Effector memory CD4-positive, alpha-beta T cell (primary cell): Measurements from ENCODE around the gene TTC1.
"Not testable (repeated sequence)": the region's sequence is repeated elsewhere in the genome, so short reads cannot be mapped to it uniquely, and the experiment has no call there.

Source experiments
- DNase-seq, 3 donors: peaks; one replicate each; pipeline ENCODE4 v3.0.0-alpha.2; 2020
- H3K27ac ChIP-seq: 2 replicates; pipeline ENCODE4 v1.7.0; 2013; ENCODE audit warnings: mild to moderate bottlenecking, low read length, moderate library complexity; ENCODE audit not compliant: insufficient read depth, poor library complexity, severe bottlenecking
- H3K27me3 ChIP-seq: replicated peaks from 2 replicates; pipeline ENCODE4 v1.7.0; 2013; ENCODE audit warnings: mild to moderate bottlenecking, low read length; ENCODE audit not compliant: insufficient read depth, control insufficient read depth, poor library complexity, severe bottlenecking
- H3K36me3 ChIP-seq: 2 replicates; pipeline ENCODE4 v1.7.0; 2013; ENCODE audit warnings: mild to moderate bottlenecking, low read length, moderate library complexity; ENCODE audit not compliant: control insufficient read depth, insufficient read depth
- H3K4me1 ChIP-seq: 2 replicates; pipeline ENCODE4 v1.7.0; 2013; ENCODE audit warnings: low read length, mild to moderate bottlenecking; ENCODE audit not compliant: control insufficient read depth, insufficient read depth, poor library complexity, severe bottlenecking
- H3K4me3 ChIP-seq: 2 replicates; pipeline ENCODE4 v1.7.0; 2013; ENCODE audit warnings: low read length, low read depth, mild to moderate bottlenecking; ENCODE audit not compliant: insufficient read depth, poor library complexity, severe bottlenecking
- H3K9me3 ChIP-seq: 2 replicates; pipeline ENCODE4 v1.7.0; 2013; ENCODE audit warnings: mild to moderate bottlenecking, low read length, moderate library complexity; ENCODE audit not compliant: control insufficient read depth

TTC1 gene

DNA sequence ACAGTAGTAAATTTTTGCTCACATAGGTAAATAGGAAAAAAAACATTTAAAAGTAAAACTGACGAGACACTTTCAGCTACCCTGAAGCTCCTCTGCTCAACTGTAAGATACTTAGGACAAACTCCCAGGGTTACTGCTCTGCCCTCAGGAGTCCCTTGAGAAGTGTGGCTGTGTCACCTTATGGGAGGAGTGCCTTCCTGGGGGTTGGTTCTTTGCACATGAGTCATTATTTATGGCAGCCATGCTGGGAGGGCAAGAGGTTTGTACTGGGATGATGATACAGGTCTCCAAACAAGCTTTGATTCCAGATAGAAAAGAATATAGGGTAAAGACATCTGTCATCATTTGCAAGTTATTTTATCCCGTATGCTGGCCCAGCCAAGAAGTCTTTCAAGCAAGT is 45.9 kb downstream of the TTC1 start:
- H3K4me1 ChIP-seq: no peaks in the 10 kb centered on the region
- DNase-seq: no peak
- H3K36me3 ChIP-seq: peaks cover 59% of the 10 kb centered on the region
- H3K27ac ChIP-seq: no peak overlapping the region
- no peaks in the 10 kb centered on the region for H3K27me3 ChIP-seq
- no peaks in the 10 kb centered on the region for H3K9me3 ChIP-seq
- H3K4me3 ChIP-seq: no peak overlapping the region

DNA sequence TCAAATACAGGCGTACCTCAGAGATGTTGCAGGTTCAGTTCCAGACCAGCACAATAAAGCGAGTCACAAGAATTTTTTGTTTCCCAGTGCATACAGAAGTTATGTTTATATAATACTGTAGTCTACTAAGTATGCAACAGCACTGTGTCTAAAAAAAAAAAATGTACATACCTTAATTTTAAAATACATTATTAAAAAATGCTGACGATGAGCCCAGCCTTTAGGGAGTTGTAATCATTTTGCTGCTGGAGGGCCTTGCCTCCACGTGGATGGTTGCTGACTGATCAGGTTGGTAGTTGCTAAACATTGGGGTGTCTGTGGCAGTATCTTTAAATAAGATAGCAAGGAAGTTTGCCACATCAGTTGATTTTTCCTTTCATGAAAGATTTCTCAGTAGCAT is 48.3 kb downstream of the TTC1 start:
- Histone ChIP-seq H3K36me3 (peaks cover 50% of the 10 kb centered on the region), H3K27ac (no peak overlapping the region)
- no peak for DNase-seq

DNA sequence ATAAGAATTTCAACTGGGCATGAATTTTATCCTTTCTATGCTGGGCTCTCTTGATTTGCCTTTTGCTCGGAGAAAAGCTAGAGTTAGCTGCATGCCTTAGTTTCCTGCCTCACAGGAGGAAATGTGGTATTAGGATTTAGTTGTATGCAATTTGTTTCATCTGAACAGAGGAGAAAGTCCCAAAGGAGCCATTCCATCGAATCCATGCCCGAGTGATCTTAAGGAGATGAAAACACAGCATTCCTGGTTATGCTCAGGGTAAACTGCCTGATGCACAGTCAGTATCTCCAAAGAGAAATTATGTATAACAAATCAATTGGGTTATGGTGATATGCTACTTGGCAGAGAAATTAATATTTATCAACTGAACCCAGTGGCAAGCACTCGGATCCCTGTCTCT is 51.1 kb downstream of the TTC1 start:
- H3K9me3 ChIP-seq: no peaks in the 10 kb centered on the region
- H3K27me3 ChIP-seq: no peaks in the 10 kb centered on the region
- H3K4me3 ChIP-seq: no peak overlapping the region
- H3K27ac ChIP-seq: no peak overlapping the region
- H3K4me1 ChIP-seq: no peaks in the 10 kb centered on the region
- H3K36me3 ChIP-seq: peaks cover 37% of the 10 kb centered on the region
- DNase-seq: no peak

More for the DNA sequence above, 48.3 kb downstream of the TTC1 start:
- no peaks in the 10 kb centered on the region for H3K4me1 ChIP-seq
- H3K27me3 ChIP-seq: no peaks in the 10 kb centered on the region
- no peak overlapping the region for H3K4me3 ChIP-seq
- no peaks in the 10 kb centered on the region for H3K9me3 ChIP-seq

DNA sequence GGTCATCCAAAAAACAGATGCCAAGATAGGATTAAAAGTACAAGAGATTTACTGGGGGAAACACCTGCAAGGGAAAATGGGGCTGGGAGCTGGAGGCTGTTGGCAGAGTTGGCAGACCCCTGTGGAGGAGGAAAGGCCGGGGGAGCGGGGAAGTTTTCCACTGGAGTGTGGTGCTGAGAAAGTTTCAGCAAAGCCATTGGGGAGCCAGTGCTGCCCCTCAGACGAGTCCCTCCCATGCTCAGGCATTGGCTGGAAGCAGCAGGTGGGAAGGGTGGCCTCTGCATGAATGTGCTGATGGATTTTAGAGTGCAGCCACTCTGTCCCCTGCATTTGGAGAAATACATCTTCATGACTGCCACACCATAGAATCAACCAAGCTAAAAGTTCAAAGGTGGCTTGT is 52.8 kb downstream of the TTC1 start:
- DNase-seq: no peak
- no peaks in the 10 kb centered on the region for H3K9me3 ChIP-seq
- H3K4me1 ChIP-seq: no peaks in the 10 kb centered on the region
- H3K36me3 ChIP-seq: peaks cover 30% of the 10 kb centered on the region
- no peaks in the 10 kb centered on the region for H3K27me3 ChIP-seq
- H3K4me3 ChIP-seq: no peak overlapping the region
- no peak overlapping the region for H3K27ac ChIP-seq

DNA sequence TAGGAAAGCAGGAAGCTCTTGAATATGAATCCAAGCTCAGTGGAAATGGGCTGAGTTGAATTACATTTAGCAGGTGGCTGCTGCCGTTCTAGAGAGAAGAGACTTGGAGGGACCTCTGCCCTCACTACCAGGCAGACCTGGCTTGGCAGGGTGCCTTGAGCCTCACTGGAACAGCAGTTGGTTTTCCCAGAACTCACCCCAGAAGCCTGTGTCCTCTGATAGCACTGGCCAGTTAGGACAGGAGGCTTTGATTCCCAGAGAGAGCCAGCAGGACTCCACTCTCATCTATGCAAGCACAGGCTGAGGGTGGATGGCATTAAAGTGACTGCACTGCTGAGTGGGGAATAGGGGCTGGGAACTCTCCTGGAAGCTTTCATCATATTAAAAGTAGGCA is 55.5 kb downstream of the TTC1 start:
- no peak for DNase-seq
- Histone ChIP-seq H3K4me1 (no peaks in the 10 kb centered on the region), H3K36me3 (peaks cover 26% of the 10 kb centered on the region), H3K9me3 (no peaks in the 10 kb centered on the region), H3K27ac (no peak overlapping the region), H3K4me3 (no peak overlapping the region), H3K27me3 (no peaks in the 10 kb centered on the region)

DNA sequence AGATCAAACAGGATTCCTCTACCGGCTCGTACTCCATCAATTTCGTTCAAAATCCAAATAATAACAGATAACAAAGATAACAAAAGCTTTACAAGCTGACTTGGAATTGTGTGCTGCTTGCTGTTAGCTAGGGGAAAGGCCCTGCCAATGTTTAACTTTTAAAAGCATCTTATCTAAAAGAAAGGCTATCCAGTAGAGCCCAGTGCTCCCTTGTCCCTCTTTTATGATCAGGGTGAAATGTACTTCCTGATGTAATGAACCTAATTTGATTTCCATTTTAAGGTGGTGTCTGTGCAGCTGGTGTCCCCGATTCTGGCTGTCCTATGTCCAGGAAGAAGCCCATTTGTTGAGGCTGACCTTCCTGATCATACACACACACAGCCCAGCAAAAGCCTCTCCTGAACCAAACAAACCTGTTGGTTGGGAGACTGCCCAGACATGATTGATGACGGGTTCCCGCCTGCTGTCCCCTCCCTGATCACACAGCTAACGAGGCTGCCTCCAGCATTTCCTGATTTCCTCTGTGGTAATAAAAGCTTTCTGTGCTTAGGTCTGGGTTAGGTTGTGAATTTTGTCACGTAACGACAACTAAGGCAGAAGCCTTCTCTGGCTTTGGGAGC is 56.2 kb downstream of the TTC1 start:
- Histone ChIP-seq H3K27me3 (no peaks in the 10 kb centered on the region), H3K9me3 (no peaks in the 10 kb centered on the region), H3K36me3 (peaks cover 26% of the 10 kb centered on the region), H3K4me3 (no peak overlapping the region), H3K27ac (no peak overlapping the region), H3K4me1 (no peaks in the 10 kb centered on the region)
- DNase-seq: no peak

DNA sequence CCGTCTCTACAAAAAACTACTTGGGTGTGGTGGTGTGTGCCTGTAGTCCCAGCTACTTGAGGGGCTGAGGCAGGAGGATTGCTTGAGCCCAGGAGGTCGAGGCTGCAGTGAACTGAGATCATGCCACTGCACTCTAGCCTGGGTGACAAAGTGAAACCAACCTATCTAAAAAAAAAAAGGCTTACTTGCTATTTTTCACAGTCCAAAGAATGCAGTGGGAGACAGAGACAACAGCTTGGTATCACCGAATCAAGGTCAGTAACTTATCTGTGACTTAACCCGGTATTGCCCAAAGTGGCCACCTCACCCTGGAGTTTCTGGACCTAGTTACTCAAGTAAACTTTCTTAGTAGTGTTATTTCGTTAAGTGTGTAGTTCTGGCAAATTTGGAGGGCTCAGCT is 60.2 kb downstream of the TTC1 start:
- not testable (repeated sequence) for H3K4me1 ChIP-seq, H3K9me3 ChIP-seq, H3K27ac ChIP-seq, DNase-seq, H3K4me3 ChIP-seq, H3K27me3 ChIP-seq
- H3K36me3 ChIP-seq: peaks cover 14% of the 10 kb centered on the region

DNA sequence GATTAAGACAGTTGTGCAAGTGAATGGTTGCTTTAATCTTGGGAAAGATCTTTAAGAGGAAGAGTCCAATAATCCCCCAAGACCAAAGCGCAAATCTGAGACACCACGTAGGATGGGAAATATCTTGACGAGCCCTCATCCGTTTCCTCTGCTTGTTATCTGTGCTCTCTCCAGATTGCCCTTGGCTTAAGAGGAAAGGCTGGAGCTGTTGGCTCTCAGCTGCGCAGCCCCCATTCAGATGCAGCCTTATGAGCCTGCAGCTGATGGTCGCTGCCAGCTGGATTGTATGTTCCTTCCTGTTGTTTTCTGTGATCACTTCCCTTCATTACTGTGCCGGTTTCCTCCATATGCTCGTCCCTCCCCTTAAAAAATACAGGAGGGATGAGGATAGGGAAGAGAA is 62.6 kb downstream of the TTC1 start:
- Histone ChIP-seq H3K4me1 (no peaks in the 10 kb centered on the region), H3K27ac (no peak overlapping the region), H3K36me3 (no peaks in the 10 kb centered on the region), H3K9me3 (no peaks in the 10 kb centered on the region), H3K4me3 (no peak overlapping the region), H3K27me3 (no peaks in the 10 kb centered on the region)
- no peak for DNase-seq

DNA sequence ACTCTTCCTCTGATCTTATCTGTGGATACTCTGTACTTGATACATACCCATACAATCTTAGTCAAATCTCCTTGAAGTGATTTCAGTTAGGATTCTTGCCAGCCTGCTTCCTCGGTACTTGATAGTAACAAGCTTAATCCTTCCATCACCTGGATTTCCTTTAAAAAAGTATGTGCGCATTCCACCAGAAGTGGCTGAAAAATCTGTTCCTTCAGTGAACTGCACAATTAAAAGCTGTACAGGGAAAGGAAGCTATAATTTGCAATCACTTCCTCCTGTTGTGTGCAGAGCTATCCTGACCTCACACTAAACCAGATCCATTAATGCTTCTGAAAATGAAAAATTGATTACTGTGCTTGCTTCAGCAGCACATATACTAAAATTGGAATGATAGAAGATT is 63.0 kb downstream of the TTC1 start:
- H3K9me3 ChIP-seq: no peaks in the 10 kb centered on the region
- H3K4me3 ChIP-seq: no peak overlapping the region
- H3K36me3 ChIP-seq: no peaks in the 10 kb centered on the region
- no peaks in the 10 kb centered on the region for H3K4me1 ChIP-seq
- H3K27me3 ChIP-seq: no peaks in the 10 kb centered on the region
- no peak for DNase-seq
- H3K27ac ChIP-seq: no peak overlapping the region

DNA sequence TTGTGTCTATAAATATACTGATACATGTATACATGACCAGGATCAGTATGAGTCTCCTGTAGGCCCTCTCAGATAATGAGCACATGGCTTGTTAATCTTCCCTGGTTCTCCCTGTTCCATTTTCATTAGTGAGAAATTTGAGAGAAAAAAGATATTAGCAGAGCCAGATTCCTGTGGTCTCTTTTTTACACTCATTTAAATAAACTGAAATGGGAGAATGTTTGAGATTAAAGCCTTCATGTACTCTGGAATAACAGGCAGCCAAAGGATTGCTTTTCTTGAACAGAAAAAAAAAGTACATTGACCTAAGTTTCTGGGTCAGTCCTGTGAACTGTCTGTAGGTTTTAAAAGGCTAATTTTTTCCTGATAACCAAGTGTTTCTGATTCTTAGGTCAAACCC is 66.1 kb downstream of the TTC1 start:
- Histone ChIP-seq H3K4me3 (no peak overlapping the region), H3K4me1 (no peaks in the 10 kb centered on the region), H3K9me3 (no peaks in the 10 kb centered on the region), H3K27me3 (no peaks in the 10 kb centered on the region), H3K36me3 (no peaks in the 10 kb centered on the region), H3K27ac (no peak overlapping the region)
- DNase-seq: no peak
